Stimulated activated CD4-positive, alpha-beta T cell treated with anti-CD3 and anti-CD28 coated beads, Interleukin-2, amount 100 ng/mL, for 48 hours (primary cell): Measurements from ENCODE around the gene ADGRL3.

Experiments used
- DNase-seq, 2 donors: peaks; one replicate each; pipeline ENCODE4 v3.0.0-alpha.2; 2020

The ADGRL3 gene

DNA sequence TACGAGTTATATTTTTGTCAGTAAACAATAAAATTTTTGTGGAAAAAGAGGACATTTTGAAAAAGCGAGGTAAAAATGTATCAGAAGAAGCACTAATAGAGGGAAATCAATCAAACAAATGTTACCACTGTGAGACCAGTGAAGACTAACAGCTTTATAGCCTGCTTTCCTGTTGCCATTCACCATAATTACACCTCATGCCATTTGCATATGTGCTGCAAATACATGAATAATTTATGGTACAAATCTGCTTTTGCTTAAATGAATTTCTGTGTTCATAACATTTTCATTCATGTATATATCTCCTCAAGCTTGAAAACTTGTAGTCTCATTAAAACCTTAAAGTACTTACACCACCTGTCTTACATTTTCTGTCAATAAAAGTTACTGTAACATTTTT, 830.8 kb downstream of the ADGRL3 start:
- no peak for DNase-seq

DNA sequence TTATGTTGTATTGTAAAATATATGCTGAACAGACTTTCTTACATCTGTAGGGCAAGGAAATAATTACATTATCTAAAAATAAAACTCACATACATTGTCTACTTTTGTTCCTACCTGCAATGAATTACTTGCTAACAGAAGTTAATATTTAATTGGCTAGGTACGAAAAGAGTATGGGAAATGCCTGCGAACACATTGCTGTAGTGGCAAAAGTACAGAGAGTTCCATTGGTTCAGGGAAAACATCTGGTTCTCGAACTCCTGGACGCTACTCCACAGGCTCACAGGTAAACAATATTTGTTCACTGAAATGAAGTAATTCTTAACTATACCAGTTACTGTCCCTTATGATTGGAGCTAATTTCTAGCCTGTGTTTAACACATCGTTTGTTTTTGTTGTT, 837.4 kb downstream of the ADGRL3 start:
- no peak for DNase-seq

DNA sequence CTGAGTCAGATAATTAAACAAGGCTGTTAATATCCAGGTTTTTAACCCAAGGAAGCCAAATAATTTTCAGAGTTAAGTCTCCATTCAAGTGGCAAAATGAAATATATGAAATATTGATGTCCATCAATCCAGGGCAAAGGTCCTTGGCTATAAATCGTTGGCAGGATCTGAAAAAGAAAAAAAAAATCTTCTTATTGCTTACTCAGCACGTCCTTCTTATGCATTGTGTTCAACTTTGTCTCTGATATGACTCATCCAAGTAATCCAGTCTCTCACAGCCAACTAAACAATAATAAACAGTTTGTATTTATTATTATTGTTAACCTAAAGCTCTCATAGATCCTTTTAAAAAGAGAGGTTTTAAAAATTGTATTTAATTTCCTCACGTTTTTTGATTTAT, 851.2 kb downstream of the ADGRL3 start:
- DNase-seq, result no peak

DNA sequence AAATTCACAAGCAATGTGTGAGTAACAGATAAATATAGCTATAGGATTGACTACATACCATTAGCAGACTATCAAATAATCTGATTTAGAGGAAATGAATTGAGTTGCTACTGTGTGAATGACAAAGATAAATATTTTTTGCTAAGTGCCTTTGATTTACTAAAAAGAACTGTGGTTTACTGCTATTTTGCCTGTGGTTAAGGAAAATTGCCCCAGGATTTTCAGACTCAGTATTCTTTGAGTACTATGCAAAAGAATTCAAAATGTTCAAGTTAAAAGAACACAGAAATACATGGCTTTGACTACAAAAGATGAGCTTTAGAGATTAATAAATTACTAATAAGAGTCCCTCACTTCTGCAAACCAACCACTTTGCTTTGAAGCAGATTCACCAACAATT, 853.8 kb downstream of the ADGRL3 start:
- no peak for DNase-seq

DNA sequence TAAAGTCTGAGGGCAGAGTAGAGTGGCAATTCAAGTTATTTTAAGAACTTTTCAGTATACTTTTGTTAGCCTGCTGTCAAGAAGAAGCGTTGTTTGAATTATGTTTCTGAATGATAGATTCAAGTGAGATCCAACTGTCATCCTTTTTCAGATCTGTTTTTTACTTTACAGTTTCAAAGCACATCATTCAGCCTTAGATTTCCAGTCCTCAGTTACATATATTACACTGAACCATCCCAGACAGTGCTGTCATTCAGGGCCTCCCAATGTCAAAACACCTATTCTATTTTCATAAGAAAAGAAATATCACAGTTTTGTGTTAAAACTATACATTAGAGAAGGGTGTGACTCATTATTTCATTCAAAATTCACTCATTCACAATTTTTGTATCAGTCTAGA, 856.9 kb downstream of the ADGRL3 start:
- DNase-seq, result no peak

DNA sequence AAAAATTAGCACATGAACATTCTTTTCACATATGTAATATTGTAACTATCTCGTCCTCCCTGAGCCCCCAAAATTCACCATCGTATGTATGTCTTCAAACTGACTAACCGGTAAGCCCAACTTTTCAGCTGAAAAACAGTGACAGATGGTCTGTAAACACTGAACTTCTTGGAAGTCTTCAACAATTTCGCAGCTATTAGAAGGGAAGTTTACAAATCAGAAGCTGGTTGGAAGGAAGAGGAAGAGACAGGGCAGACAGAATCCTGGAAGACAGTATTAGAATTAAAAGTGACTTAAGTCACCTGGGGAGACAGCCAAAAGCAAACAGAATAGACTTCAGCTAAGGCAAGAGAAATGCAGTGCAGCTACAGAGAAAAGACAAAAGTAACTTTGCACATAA, 858.4 kb downstream of the ADGRL3 start:
- no peak for DNase-seq

DNA sequence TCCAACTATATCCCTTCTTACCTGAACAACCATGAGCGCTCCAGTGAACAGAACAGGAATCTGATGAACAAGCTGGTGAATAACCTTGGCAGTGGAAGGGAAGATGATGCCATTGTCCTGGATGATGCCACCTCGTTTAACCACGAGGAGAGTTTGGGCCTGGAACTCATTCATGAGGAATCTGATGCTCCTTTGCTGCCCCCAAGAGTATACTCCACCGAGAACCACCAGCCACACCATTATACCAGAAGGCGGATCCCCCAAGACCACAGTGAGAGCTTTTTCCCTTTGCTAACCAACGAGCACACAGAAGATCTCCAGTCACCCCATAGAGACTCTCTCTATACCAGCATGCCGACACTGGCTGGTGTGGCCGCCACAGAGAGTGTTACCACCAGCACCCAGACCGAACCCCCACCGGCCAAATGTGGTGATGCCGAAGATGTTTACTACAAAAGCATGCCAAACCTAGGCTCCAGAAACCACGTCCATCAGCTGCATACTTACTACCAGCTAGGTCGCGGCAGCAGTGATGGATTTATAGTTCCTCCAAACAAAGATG, 870.2 kb downstream of the ADGRL3 start:
- no peak for DNase-seq

DNA sequence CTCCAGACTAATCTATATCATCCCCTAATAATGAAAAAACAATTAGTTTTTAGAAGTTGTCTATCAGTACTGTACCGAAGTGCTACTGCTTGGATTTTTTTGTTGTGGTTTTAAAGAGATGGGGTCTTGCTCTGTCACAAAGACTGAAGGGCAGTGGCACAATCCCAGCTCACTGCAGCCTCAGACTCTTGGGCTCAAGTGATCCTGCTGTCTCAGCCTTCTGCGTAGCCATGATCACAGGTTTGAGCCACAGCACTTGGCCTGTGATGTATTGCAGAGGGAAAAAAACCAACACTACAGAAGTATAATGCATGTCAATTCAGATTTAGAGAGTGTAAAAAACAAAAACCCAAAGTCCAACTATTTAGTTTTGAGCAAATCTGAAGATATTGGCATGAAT, 875.0 kb downstream of the ADGRL3 start:
- DNase-seq, result no peak

DNA sequence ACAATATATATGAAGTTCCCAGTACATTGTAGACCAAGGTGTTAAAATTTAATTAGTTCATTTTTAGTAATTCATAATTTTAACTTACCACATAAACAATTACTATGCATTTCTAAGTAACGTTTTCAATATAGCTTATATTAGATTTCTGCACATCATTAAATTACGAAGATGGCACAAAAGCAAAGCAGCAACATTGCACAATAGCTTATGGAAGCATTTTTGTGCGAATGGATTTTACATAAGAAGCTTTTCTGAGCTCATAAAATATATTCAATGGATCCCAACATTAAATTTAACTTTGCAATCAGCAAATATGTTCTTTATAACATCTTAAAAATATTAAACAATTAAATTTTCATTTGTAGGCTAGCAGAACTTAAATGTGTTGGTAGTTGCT, 875.4 kb downstream of the ADGRL3 start:
- DNase-seq, result no peak

DNA sequence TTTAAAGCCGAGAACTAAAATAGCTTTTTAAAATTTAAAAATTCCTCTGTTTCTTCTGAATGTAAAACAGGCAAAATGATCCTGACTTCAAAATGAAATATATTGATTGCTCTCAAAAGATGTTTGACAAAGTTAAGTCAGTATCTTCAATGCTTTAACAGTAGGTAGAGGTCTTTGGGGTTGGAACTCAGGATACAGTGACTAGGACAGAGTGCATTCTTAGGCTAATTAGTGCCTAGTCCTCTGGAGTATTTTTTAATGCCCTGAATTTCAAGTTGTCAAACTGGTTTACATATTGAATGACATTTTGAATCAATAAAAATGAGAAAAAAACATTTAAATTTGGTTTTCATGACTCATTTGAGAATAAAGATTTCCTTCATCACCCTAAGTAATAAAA, 877.3 kb downstream of the ADGRL3 start:
- DNase-seq, result no peak

DNA sequence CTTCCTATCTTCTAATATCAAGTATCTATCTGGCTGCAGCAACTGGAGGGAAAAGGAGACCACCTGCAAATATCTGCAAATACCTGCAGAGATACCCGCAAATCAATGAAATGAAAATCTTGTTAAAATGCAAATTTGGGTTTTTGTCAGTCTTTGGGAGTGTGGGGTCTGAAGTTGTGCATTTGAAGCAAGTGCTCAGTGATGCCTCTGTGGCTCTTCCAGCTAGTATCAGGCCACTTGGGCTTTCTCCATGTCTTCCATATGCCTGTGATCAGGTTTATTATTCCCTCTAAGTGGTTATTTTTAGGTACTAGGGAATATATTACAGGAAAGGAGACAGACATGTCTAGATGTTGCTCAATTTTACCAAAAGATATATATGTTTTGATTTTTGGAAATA, 880.3 kb downstream of the ADGRL3 start:
- DNase-seq, result no peak

DNA sequence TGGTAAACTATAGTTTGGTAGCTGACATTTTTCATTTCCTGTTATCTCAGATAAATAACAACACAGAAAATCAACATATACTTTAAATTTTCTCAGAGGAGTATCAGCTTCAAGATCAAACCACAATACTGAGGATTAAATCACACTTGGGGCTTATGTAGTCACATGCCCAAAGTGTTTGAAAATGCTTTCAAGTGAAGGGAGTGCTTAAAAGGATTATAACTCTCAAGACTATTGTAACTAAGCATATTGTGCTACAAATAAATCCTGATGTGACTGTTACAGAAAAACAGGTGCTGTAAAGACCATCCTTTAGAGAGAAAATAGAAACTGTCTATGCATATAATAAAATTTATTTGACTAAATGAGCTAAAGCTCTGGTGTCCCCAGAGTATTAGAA, 887.6 kb downstream of the ADGRL3 start:
- no peak for DNase-seq

DNA sequence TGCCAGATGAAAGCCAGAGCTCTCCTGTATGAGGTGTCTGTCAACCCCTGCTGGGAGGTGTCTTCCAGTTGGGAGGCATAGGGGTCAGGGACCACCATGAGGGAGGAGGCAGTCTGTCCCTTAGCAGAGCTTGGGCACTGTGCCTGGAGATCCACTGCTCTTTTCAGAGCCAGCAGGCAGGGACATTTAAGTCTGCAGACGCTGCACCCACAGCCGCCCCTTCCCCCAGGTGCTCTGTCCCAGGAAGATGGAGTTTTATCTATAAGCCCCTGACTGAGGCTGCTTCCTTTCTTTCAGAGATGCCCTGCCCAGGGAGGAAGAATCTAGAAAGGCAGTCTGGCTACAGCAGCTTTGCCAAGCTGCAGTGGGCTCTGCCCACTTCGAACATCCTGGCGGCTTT, 893.6 kb downstream of the ADGRL3 start:
- no peak for DNase-seq

DNA sequence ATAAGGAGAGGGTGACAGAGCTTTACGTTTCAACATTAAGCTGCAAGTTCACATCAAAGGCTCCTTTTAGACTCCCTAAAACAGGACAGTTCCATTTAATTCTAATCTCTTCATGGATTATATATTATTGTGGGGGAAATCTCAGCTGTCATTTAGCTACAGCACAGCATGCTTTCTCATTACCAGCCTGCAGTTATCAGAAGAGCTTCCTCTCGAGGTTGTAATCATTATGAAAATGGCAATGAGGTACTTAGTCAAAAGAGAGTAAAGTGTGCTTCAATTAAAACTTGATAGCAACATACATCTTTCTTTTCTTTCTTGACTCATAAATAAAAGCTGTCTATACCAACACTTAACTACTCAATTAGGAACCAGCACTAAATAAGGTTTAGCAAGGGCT, 896.8 kb downstream of the ADGRL3 start:
- no peak for DNase-seq

DNA sequence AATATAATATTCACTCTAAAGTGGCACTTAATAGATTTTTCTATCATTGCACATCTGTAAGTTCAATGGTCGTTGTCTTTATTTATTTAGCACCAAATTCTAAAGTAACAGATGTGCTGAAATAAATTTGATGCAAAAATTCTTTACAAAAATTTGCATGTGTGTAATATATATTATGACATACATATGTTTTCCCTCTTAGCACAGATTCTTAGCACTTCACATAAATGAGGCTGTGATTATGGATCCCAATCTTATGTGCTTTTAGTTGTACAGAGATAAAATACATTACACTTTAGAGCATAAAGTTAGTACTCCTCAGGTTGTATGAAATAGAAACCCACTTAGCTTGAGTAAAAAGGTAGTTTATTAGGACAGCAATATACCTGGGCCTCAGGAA, 915.1 kb downstream of the ADGRL3 start:
- DNase-seq, result no peak

DNA sequence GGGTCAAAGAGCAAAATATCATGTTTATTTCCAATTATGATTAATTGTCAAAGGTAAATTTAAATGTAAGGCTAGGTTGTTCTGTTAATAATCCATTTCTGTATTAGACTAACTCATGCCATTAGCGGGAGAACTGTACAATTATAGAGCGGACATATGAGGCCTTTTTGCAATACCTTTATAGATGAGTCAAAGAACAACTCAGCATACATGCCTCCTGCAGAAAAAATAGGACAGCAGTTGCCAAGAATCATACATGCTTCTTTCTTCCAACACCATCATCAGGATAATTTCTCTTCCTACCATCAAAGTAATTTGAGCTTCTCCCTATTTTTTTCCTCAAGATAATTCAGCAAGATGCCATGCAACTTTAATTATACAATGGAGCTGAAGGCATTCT, 917.8 kb downstream of the ADGRL3 start:
- DNase-seq, result no peak

DNA sequence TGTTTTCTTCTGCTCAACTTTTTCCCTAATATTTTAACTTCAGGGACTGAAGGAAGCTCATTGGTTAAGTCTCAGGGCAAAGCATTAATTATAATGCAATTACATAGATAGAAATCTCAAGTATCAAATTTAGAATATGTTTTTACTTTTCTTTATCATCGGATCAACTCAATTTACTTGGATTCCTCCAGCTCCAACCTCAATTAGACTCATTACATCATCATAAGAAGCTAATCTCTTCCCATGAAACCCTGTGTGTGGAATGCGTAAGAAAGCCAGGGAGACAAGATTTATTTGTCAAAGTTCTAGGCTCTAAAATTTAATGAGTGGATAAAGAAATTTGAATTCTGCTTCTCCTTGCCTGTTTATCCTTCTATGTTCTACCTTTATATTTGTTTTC, 918.4 kb downstream of the ADGRL3 start:
- DNase-seq, result no peak

DNA sequence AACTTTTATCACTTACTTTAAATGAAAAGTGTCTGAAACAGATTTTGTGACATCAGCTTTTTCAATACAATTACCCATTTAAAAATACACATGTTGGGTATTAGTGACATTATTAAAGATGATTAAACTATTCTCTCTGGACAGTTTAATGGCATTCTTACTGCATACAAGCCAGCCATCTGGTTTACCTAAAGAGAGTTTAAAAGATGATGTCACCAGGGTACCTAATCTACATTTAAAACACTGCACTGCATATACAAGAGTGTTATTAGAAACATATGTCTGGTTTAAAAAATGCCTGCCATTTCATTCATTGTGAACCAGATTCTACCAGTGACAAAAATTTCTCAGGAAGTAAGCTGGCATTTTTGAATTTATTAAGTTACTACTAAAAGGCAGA, 919.1 kb downstream of the ADGRL3 start:
- no peak for DNase-seq

DNA sequence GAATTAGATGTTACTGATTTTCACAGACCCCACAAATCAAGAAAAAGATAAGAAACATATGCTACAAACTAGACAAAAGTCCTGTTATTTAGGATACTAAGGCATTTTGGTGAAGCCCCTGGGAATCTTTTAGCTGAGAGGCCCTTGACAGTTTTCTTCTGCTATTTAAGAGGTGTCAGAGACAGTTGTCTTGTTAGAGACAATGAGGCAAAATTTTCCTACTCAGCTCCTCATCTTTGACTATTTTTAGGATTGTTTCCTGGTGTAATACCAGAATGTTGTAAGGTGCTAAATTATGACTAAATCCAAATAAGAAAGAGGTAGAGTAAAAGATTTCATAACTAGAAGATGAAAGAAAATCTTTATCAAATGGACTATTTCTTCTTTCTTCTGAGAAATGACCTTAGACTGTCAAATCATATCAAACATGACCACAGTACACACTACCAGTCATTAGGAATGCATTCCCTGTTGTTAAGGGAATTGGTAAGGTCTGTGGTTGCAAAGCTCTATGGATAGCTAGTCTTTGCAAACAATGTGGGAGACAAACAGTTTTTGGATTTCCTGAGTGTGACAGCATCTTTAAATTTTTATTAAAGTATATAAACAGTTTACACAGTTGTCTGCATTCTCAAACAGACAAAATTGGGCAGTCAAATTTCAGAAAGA, 926.1 kb downstream of the ADGRL3 start:
- DNase-seq, result no peak
